CD1c-positive myeloid dendritic cell (primary cell): Measurements from ENCODE around the gene RANBP9.

Experiments used
- DNase-seq: peaks from one replicate; pipeline ENCODE4 v3.0.0-alpha.2; 2016; ENCODE audit errors: extremely low spot score

Gene RANBP9

GRCh38 chr6:13678255-13678983 is 33.2 kb downstream of the RANBP9 start:
- no peak for DNase-seq

- no peak for DNase-seq
Measured at GRCh38 chr6:13677878-13678254, 33.8 kb downstream of the RANBP9 start.

- DNase-seq: no peak
Measured at GRCh38 chr6:13676551-13677156, 35.0 kb downstream of the RANBP9 start.

GRCh38 chr6:13674533-13675190 is 37.0 kb downstream of the RANBP9 start:
- no peak for DNase-seq

- DNase-seq: no peak
Measured at GRCh38 chr6:13673825-13674444, 37.7 kb downstream of the RANBP9 start.

- DNase-seq: no peak
Measured at GRCh38 chr6:13673368-13673767, 38.3 kb downstream of the RANBP9 start.

- no peak for DNase-seq
Measured at GRCh38 chr6:13672904-13673303, 38.7 kb downstream of the RANBP9 start.

- DNase-seq: peak; percentile 28
Measured at GRCh38 chr6:13671548-13672127, 40.0 kb downstream of the RANBP9 start.

- DNase-seq: no peak
Measured at GRCh38 chr6:13669476-13669875, 42.2 kb downstream of the RANBP9 start.

- peak; percentile 30 for DNase-seq
Measured at GRCh38 chr6:13668291-13668928, 43.2 kb downstream of the RANBP9 start.

- no peak for DNase-seq
Measured at GRCh38 chr6:13667655-13668054, 44.0 kb downstream of the RANBP9 start.

- no peak for DNase-seq
Measured at GRCh38 chr6:13666194-13667105, 45.2 kb downstream of the RANBP9 start.

GRCh38 chr6:13664703-13665352 is 46.8 kb downstream of the RANBP9 start:
- DNase-seq: no peak

- DNase-seq: no peak
Measured at GRCh38 chr6:13663986-13664385, 47.6 kb downstream of the RANBP9 start.

GRCh38 chr6:13662651-13663334 is 48.8 kb downstream of the RANBP9 start:
- no peak for DNase-seq

GRCh38 chr6:13661647-13662046 is 50.0 kb downstream of the RANBP9 start:
- no peak for DNase-seq

GRCh38 chr6:13660893-13661292 is 50.7 kb downstream of the RANBP9 start:
- no peak for DNase-seq

GRCh38 chr6:13660273-13660672 is 51.4 kb downstream of the RANBP9 start:
- DNase-seq: no peak

GRCh38 chr6:13655700-13656099 is 55.9 kb downstream of the RANBP9 start:
- no peak for DNase-seq

GRCh38 chr6:13654496-13654895 is 57.1 kb downstream of the RANBP9 start:
- no peak for DNase-seq
